Skeletal muscle tissue (tissue), 4 donors: ENCODE data around the gene C6orf62. TPM values are rescaled to one million over a fixed set of nuclear protein-coding genes. Genes with fewer than 3 reads are reported as not detected.
"Not testable (repeated sequence)": the region's sequence is repeated elsewhere in the genome, so short reads cannot be mapped to it uniquely, and the experiment has no call there.

ENCODE experiments used
- H3K27ac ChIP-seq: one replicate; pipeline ENCODE4 v1.7.0; 2013; ENCODE audit warnings: mild to moderate bottlenecking, low read depth, low read length, inconsistent platforms
- H3K27me3 ChIP-seq, 3 donors: one replicate each; pipeline ENCODE4 v1.7.0; 2013; ENCODE audit warnings: low read length in 3 of 3; ENCODE audit not compliant: control insufficient read depth in 3 of 3, insufficient read depth in 3 of 3
- H3K36me3 ChIP-seq, 3 donors: one replicate each; pipeline ENCODE4 v1.7.0; 2013; ENCODE audit warnings: low read length in 3 of 3; ENCODE audit not compliant: control insufficient read depth in 3 of 3, insufficient read depth in 3 of 3
- H3K4me1 ChIP-seq, 3 donors: one replicate each; pipeline ENCODE4 v1.7.0; 2013; ENCODE audit warnings: low read length in 3 of 3, mild to moderate bottlenecking in 3 of 3; ENCODE audit not compliant: control insufficient read depth in 3 of 3, insufficient read depth in 3 of 3
- H3K4me3 ChIP-seq, 3 donors: one replicate each; pipeline ENCODE4 v1.7.0; 2013; ENCODE audit warnings: low read length in 3 of 3
- H3K9ac ChIP-seq, 3 donors: one replicate each; pipeline ENCODE4 v1.7.0; 2013; ENCODE audit warnings: low read length in 3 of 3, mild to moderate bottlenecking in 3 of 3, moderate library complexity in 2 of 3, low read depth in 1 of 3
- H3K9me3 ChIP-seq, 3 donors: one replicate each; pipeline ENCODE4 v1.7.0; 2013; ENCODE audit warnings: low read length in 3 of 3; ENCODE audit not compliant: control insufficient read depth in 3 of 3
- total RNA-seq: library from RNA; depleted of rRNA; stranded (reverse); fragments of >200 nt; gene quantifications from one replicate; pipeline ENCODE4 v1.2.3, GENCODE V29; 2014
- donor health status: Osteomylitis.

Gene C6orf62
- total RNA-seq, 1 donor from 2014 or later: 41.2 TPM

DNA sequence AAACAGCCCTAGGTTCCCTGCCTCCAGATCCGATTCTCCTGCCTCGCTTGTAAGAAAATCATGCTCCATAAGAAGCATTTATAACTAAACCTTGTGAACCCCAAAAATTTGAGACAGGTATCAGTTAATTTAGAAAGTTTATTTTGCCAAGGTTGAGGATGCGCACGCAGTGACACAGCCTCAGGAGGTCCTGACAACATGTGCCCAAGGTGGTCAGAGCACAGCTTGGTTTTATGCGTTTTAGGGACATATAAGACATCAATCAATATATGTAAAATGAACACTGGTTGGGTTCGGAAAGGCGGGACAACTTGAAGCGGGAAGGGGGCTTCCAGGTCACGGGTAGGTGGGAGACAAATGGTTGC lies 50.0 kb downstream of the C6orf62 start:
- Histone ChIP-seq H3K9ac (no peak overlapping the region), H3K4me3 (no peak overlapping the region), H3K36me3 (peaks cover 0 to 4% (median 4%) of the 10 kb centered on the region in 3 donors), H3K9me3 (peaks cover 0 to 4% (median 0%) of the 10 kb centered on the region in 3 donors), H3K4me1 (peaks cover 13 to 34% (median 25%) of the 10 kb centered on the region in 3 donors), H3K27me3 (no peaks in the 10 kb centered on the region), H3K27ac (no peak overlapping the region)

DNA sequence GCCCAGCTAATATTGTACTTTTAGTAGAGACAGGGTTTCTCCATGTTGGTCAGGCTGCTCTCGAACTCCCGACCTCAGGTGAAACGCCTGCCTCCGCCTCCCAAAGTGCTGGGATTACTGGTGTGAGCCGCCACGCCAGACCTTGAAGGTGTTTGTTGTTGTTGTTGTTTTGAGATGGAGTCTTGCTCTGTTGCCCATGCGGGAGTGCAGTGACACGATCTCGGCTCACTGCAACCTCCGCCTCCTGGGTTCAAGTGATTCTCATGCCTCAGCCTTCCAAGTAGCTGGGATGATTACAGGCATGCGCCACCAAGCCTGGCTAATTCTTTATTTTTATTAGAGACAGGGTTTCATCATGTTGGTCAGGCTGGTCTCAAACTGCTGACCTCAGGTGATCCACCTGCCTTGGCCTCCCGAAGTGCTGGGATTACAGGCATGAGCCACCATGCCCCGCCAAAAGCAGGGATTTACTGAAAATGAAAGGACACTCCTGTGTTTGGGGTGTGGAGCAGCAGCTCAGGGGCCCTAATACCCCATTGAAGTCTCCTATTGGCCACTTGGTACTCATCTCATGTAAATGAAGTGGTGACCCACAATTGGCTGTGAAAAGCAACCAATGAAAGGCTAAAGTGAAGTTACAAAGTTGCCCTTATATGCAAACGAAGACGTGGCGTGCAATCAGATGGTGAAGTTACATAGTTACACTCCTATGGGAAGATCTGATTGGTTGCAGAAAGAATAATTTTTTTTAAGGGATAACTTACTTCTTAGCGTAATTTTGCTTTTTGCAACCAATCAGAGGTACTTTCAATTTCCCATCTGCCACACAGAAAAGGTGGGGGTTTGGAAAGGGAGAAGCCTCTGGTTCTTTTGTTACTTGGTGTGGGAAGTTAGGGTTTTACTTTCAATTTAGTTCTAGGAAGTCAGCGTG lies 50.6 kb downstream of the C6orf62 start:
- Histone ChIP-seq H3K27ac (peak overlapping the region; percentile 83), H3K4me3 (peak overlapping the region; percentile 98 to 100 (median 100)), H3K4me1 (peaks cover 13 to 34% (median 25%) of the 10 kb centered on the region in 3 donors), H3K9ac (peak overlapping the region in 1 of 3 donors; percentile 95)
- not testable (repeated sequence) for H3K36me3 ChIP-seq, H3K27me3 ChIP-seq, H3K9me3 ChIP-seq

GRCh38 chr6:24667378-24667803 lies 51.6 kb downstream of the C6orf62 start:
- Histone ChIP-seq H3K4me3 (peak overlapping the region; percentile 98 to 100 (median 100)), H3K4me1 (peaks cover 13 to 34% (median 25%) of the 10 kb centered on the region in 3 donors), H3K27ac (peak overlapping the region; percentile 83), H3K27me3 (no peaks in the 10 kb centered on the region), H3K36me3 (peaks cover 5 to 12% (median 9%) of the 10 kb centered on the region in 3 donors), H3K9me3 (peaks cover 0 to 4% (median 0%) of the 10 kb centered on the region in 3 donors), H3K9ac (peak overlapping the region; percentile 82 to 95 (median 92))

- peaks cover 0 to 4% (median 0%) of the 10 kb centered on the region in 3 donors for H3K9me3 ChIP-seq
- H3K27ac ChIP-seq: peak within 1 kb of the TSS; percentile 83
- peak within 1 kb of the TSS; percentile 82 to 95 (median 94) for H3K9ac ChIP-seq
- H3K36me3 ChIP-seq: peaks cover 5 to 12% (median 9%) of the 10 kb centered on the region in 3 donors
- no peaks in the 10 kb centered on the region for H3K27me3 ChIP-seq
- H3K4me1 ChIP-seq: peaks cover 13 to 34% (median 25%) of the 10 kb centered on the region in 3 donors
- peak within 1 kb of the TSS; percentile 98 to 100 (median 100) for H3K4me3 ChIP-seq
Measured at GRCh38 chr6:24666641-24667377, 52.1 kb downstream of the C6orf62 start, which contains the start of the genes ACOT13 and TDP2. ACOT13 (plus strand) TSS chr6:24667077; CDS start chr6:24667264, 187 bp downstream. TDP2 (minus strand) TSS chr6:24666899; CDS start chr6:24666862, 37 bp downstream.

- H3K27ac ChIP-seq: peak overlapping the region; percentile 83
- peak overlapping the region; percentile 82 to 95 (median 94) for H3K9ac ChIP-seq
- H3K4me1 ChIP-seq: peaks cover 13 to 34% (median 25%) of the 10 kb centered on the region in 3 donors
- peak overlapping the region; percentile 98 to 100 (median 100) for H3K4me3 ChIP-seq
- H3K36me3 ChIP-seq: peaks cover 5 to 12% (median 9%) of the 10 kb centered on the region in 3 donors
- peaks cover 0 to 4% (median 0%) of the 10 kb centered on the region in 3 donors for H3K9me3 ChIP-seq
- H3K27me3 ChIP-seq: no peaks in the 10 kb centered on the region
Measured at GRCh38 chr6:24666097-24666640, 52.8 kb downstream of the C6orf62 start.

- no peak overlapping the region for H3K27ac ChIP-seq
- H3K36me3 ChIP-seq: peaks cover 5 to 15% (median 9%) of the 10 kb centered on the region in 3 donors
- H3K27me3 ChIP-seq: no peaks in the 10 kb centered on the region
- peaks cover 13 to 34% (median 25%) of the 10 kb centered on the region in 3 donors for H3K4me1 ChIP-seq
- no peak overlapping the region for H3K9ac ChIP-seq
- H3K4me3 ChIP-seq: no peak overlapping the region
- no peaks in the 10 kb centered on the region for H3K9me3 ChIP-seq
Measured at GRCh38 chr6:24664046-24664987, 54.6 kb downstream of the C6orf62 start.

DNA sequence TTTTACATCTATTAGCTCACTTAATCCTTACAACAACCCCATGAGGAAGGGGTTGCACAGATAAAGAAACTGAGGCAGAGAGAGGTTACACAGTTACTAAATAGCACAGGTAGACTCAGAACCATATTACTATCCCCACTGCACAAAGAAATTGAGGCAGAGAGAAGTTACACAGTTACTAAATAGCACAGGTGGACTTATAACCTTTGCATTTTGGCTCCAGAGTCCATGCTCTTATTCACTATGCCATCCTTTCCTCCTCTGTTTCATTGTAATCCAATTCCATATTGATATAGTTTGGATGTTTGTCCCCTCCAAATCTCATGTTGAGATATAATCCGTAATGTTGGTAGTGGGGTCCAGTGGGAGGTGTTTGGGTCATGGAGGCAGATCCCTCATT lies 55.8 kb downstream of the C6orf62 start:
- Histone ChIP-seq H3K27ac (no peak overlapping the region), H3K27me3 (no peaks in the 10 kb centered on the region), H3K36me3 (peaks cover 5 to 15% (median 9%) of the 10 kb centered on the region in 3 donors), H3K9me3 (no peaks in the 10 kb centered on the region), H3K4me1 (peaks cover 11 to 27% (median 23%) of the 10 kb centered on the region in 3 donors), H3K4me3 (no peak overlapping the region), H3K9ac (no peak overlapping the region)

DNA sequence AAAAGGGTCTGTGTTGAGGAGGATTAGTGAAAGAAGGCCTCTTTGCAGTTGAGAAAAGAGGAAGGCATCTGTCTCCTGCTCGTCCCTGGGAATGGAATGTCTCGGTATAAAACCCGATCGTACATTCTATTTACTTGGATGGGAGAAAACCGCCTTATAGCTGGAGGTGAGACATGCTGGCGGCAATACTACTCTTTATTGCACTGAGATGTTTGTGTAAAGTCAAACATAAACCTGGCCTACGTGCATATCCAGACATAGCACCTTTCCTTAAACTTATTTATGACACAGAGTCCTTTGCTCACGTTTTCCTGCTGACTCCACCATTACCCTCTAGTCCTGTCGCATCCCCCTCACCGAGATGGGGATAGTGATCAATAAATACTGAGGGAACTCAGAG lies 56.7 kb downstream of the C6orf62 start:
- Histone ChIP-seq H3K9ac (no peak overlapping the region), H3K36me3 (peaks cover 5 to 15% (median 9%) of the 10 kb centered on the region in 3 donors), H3K9me3 (no peaks in the 10 kb centered on the region), H3K27me3 (no peaks in the 10 kb centered on the region), H3K27ac (no peak overlapping the region), H3K4me1 (peaks cover 4 to 19% (median 15%) of the 10 kb centered on the region in 3 donors), H3K4me3 (no peak overlapping the region)
